Upper lobe of left lung (tissue), 6 donors: Measurements from ENCODE around the gene CXCL3. TPM values are rescaled to one million over a fixed set of nuclear protein-coding genes. Genes with fewer than 3 reads are reported as not detected.

Experiments used
- ATAC-seq, 2 donors: fragments of 200-7000 bp; cut with Tn5 transposase; one replicate each; pipeline ENCODE4 v1.9.1; 2022; ENCODE audit warnings: mild to moderate bottlenecking in 2 of 2, moderate library complexity in 2 of 2; ENCODE audit not compliant: low FRiP score in 2 of 2
- DNase-seq, 2 donors: peaks; one replicate each; pipeline ENCODE4 v3.0.0-alpha.2; 2019 to 2020
- H3K27ac ChIP-seq, 4 donors: fragments of 200-600 bp; sonication (generic); one replicate each; pipeline ENCODE4 v1.5.1; 2016 to 2019
- H3K27me3 ChIP-seq, 4 donors: fragments of 200-600 bp; sonication (generic); one replicate each; pipeline ENCODE4 v1.5.1; 2017 to 2019
- H3K36me3 ChIP-seq, 4 donors: fragments of 200-600 bp; sonication (generic); one replicate each; pipeline ENCODE4 v1.5.1; 2016 to 2019
- H3K4me1 ChIP-seq, 4 donors: fragments of 200-600 bp; sonication (generic); one replicate each; pipeline ENCODE4 v1.5.1; 2018 to 2019
- H3K4me3 ChIP-seq, 4 donors: fragments of 200-600 bp; sonication (generic); one replicate each; pipeline ENCODE4 v1.5.1; 2017 to 2019; ENCODE audit warnings: mild to moderate bottlenecking in 2 of 4, moderate library complexity in 1 of 4
- H3K9me3 ChIP-seq, 4 donors: fragments of 200-600 bp; sonication (generic); one replicate each; pipeline ENCODE4 v1.5.1; 2018 to 2019
- CTCF ChIP-seq, 6 experiments: fragments of 450-650 bp in 4 of 6; fragments of 200-600 bp in 2 of 6; sonication (generic) in 2 of 6; IDR thresholded peaks; one replicate each; pipeline ENCODE4 v1.5.1; 2016 to 2019; ENCODE audit warnings: antibody characterized with exemption in 6 of 6
- EP300 ChIP-seq, 4 donors: sonication (generic); formaldehyde crosslinking; IDR thresholded peaks; one replicate each; pipeline ENCODE4 v1.5.1; 2017; ENCODE audit warnings: antibody characterized with exemption in 4 of 4, control low read depth in 2 of 4
- POLR2A ChIP-seq, 4 donors: fragments of 450-650 bp; IDR thresholded peaks; one replicate each; pipeline ENCODE4 v1.5.1; 2016 to 2017; ENCODE audit warnings: antibody characterized with exemption in 4 of 4, mild to moderate bottlenecking in 2 of 4
- POLR2AphosphoS5 ChIP-seq, 2 donors: sonication (generic); formaldehyde crosslinking; IDR thresholded peaks; one replicate each; pipeline ENCODE4 v1.5.1; 2017; ENCODE audit warnings: antibody characterized with exemption in 2 of 2
- WGBS, 2 donors: methylation state at CpG; one replicate each; pipeline ENCODE4 v1.1.5; 2017 to 2018; 5-methylcytosine and 5-hydroxymethylcytosine counted together
- total RNA-seq, 6 donors: library from RNA; depleted of rRNA in 4 of 6; stranded (reverse); fragments of >200 nt in 4 of 6; gene quantifications; one replicate each; pipeline versions ENCODE4 v1.1.0 to v1.2.1, GENCODE V29; 2016 to 2021
- donor health status: DM: no; HTN: no; CAD: no; lungs with moderate emphysema.
- donor health status: DM: no; HTN: yes; CAD: no; lungs with severe emphysema.

Gene CXCL3
- total RNA-seq, 6 donors from 2014 or later, result 10.0 to 22.4 (median 16.4) TPM

- DNase-seq, result no peak
- H3K9me3 ChIP-seq, result no peaks in the 10 kb centered on the region
- H3K27me3 ChIP-seq, result no peaks in the 10 kb centered on the region
- peak overlapping the region in 3 of 4 donors; percentile 52 to 73 (median 66) for H3K4me3 ChIP-seq
- TF ChIP-seq POLR2A (IDR thresholded peaks at IDR 0.05), result no peak
- TF ChIP-seq EP300 (IDR thresholded peaks at IDR 0.05), result no peak
- no peak for TF ChIP-seq POLR2AphosphoS5 (IDR thresholded peaks at IDR 0.05)
- TF ChIP-seq CTCF (IDR thresholded peaks at IDR 0.05), result no peak
- H3K27ac ChIP-seq, result peak overlapping the region in 3 of 4 donors; percentile 69 to 87 (median 85)
- H3K4me1 ChIP-seq, result peaks cover 2 to 14% (median 8%) of the 10 kb centered on the region in 4 donors
- ATAC-seq, result no peak
- no peaks in the 10 kb centered on the region for H3K36me3 ChIP-seq
- WGBS, 2 donors, result 39 to 41% methylated on average over 4 of the region's 4 CpGs
These were observed 1.2 kb downstream of the CXCL3 start for GRCh38 chr4:74037076-74037955.

- DNase-seq, result no peak
These were observed 4.8 kb downstream of the CXCL3 start for GRCh38 chr4:74033739-74034138.

GRCh38 chr4:74032064-74032463 lies 6.4 kb downstream of the CXCL3 start:
- DNase-seq, result no peak
- H3K9me3 ChIP-seq, result no peaks in the 10 kb centered on the region
- H3K4me1 ChIP-seq, result no peaks in the 10 kb centered on the region
- H3K36me3 ChIP-seq, result no peaks in the 10 kb centered on the region
- H3K27me3 ChIP-seq, result no peaks in the 10 kb centered on the region
- H3K4me3 ChIP-seq, result no peak overlapping the region
- H3K27ac ChIP-seq, result no peak overlapping the region
- no peak for ATAC-seq
- TF ChIP-seq EP300 (IDR thresholded peaks at IDR 0.05) (no peak), POLR2A (IDR thresholded peaks at IDR 0.05) (no peak), CTCF (IDR thresholded peaks at IDR 0.05) (no peak), POLR2AphosphoS5 (IDR thresholded peaks at IDR 0.05) (no peak)

More at GRCh38 chr4:74033739-74034138, 4.8 kb downstream of the CXCL3 start:
- ATAC-seq, result no peak
- TF ChIP-seq EP300 (IDR thresholded peaks at IDR 0.05), result peak in 1 of 4 donors; percentile 38
- no peak for TF ChIP-seq CTCF (IDR thresholded peaks at IDR 0.05)
- H3K36me3 ChIP-seq, result no peaks in the 10 kb centered on the region
- H3K4me1 ChIP-seq, result peaks cover 0 to 8% (median 3%) of the 10 kb centered on the region in 4 donors
- H3K4me3 ChIP-seq, result no peak overlapping the region
- H3K9me3 ChIP-seq, result no peaks in the 10 kb centered on the region
- H3K27me3 ChIP-seq, result no peaks in the 10 kb centered on the region
- H3K27ac ChIP-seq, result no peak overlapping the region

GRCh38 chr4:74031576-74031975 lies 6.9 kb downstream of the CXCL3 start:
- no peak overlapping the region for H3K27ac ChIP-seq
- no peaks in the 10 kb centered on the region for H3K36me3 ChIP-seq
- ATAC-seq (no peak), DNase-seq (no peak)
- no peaks in the 10 kb centered on the region for H3K4me1 ChIP-seq
- H3K27me3 ChIP-seq, result no peaks in the 10 kb centered on the region
- H3K9me3 ChIP-seq, result no peaks in the 10 kb centered on the region
- TF ChIP-seq EP300 (IDR thresholded peaks at IDR 0.05) (no peak), POLR2AphosphoS5 (IDR thresholded peaks at IDR 0.05) (no peak), POLR2A (IDR thresholded peaks at IDR 0.05) (no peak), CTCF (IDR thresholded peaks at IDR 0.05) (no peak)
- no peak overlapping the region for H3K4me3 ChIP-seq

GRCh38 chr4:74030285-74030684 lies 8.2 kb downstream of the CXCL3 start:
- no peak overlapping the region for H3K4me3 ChIP-seq
- no peaks in the 10 kb centered on the region for H3K36me3 ChIP-seq
- no peak for TF ChIP-seq EP300 (IDR thresholded peaks at IDR 0.05)
- no peak for TF ChIP-seq POLR2A (IDR thresholded peaks at IDR 0.05)
- TF ChIP-seq POLR2AphosphoS5 (IDR thresholded peaks at IDR 0.05), result no peak
- TF ChIP-seq CTCF (IDR thresholded peaks at IDR 0.05), result no peak
- ATAC-seq, result no peak
- H3K9me3 ChIP-seq, result no peaks in the 10 kb centered on the region
- DNase-seq, result no peak
- no peaks in the 10 kb centered on the region for H3K27me3 ChIP-seq
- H3K27ac ChIP-seq, result no peak overlapping the region
- no peaks in the 10 kb centered on the region for H3K4me1 ChIP-seq
